Activated CD4-positive, alpha-beta T cell treated with anti-CD3 and anti-CD28 coated beads, Interleukin-2, amount 50 U/mL, for 1 hour (primary cell): ENCODE data around the gene SOS1.

Source experiments
- DNase-seq: peaks from one replicate; pipeline ENCODE4 v3.0.0-alpha.2; 2020

Gene SOS1

GRCh38 chr2:39020383-39020782 is 100.5 kb downstream of the SOS1 start:
- DNase-seq: no peak

DNA sequence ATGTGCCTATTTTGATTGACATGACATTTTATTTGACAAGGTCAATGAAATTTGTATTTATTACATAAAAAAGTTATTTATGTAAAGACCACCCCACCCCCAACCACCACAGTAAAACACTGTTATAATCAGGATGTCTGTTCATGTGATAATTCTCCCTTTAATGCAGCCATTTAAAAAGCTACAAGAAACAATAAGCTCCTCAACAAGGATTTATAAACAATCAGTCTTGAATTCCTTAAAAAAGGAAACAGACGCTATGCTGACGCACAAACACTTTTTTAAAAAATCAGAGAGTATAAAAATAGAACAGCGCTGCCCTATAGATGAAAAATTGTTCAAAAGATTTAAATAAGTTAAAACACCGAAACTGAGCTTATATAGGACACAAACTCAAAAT is 102.2 kb downstream of the SOS1 start:
- DNase-seq: no peak

GRCh38 chr2:39017334-39017733 is 103.5 kb downstream of the SOS1 start:
- no peak for DNase-seq

DNA sequence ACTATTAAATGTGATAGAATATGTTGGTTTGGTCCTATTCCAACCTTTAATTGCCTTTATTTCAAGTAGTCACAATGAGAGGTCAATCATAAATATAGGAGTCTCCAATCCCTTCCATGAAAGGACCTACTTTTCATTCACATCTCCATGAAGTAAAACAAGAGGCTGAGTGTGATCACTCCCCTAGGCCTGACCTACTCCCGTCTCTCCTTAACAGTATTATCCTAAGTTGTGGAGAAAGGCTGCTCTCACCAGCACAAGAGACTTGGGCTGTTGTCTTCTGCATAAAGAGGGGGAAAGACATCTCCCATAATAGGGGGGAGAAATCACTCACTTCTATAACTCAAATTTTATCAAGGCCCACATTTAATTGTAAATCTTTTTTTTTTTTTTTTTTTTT is 105.4 kb downstream of the SOS1 start:
- no peak for DNase-seq

GRCh38 chr2:39013871-39014270 is 107.0 kb downstream of the SOS1 start:
- no peak for DNase-seq

DNA sequence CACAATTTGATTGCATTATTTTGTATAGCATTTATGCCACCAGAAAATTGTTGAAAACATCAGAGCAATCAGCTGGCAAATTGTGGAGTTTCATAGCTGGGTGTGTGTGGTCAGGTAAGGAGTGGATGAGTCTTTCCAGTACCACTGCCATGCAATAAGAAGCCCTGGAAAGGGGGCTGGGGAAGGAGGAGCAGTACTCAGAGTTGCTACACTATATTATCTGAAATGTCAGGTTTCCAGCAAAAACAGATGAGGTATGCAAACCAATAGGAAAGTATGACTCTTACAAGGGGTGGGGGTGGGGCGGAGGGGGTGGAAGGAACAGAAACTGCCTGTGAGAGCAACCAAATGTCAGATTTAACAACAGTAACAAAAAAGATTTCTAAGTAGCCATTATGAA is 112.2 kb downstream of the SOS1 start:
- DNase-seq: no peak

DNA sequence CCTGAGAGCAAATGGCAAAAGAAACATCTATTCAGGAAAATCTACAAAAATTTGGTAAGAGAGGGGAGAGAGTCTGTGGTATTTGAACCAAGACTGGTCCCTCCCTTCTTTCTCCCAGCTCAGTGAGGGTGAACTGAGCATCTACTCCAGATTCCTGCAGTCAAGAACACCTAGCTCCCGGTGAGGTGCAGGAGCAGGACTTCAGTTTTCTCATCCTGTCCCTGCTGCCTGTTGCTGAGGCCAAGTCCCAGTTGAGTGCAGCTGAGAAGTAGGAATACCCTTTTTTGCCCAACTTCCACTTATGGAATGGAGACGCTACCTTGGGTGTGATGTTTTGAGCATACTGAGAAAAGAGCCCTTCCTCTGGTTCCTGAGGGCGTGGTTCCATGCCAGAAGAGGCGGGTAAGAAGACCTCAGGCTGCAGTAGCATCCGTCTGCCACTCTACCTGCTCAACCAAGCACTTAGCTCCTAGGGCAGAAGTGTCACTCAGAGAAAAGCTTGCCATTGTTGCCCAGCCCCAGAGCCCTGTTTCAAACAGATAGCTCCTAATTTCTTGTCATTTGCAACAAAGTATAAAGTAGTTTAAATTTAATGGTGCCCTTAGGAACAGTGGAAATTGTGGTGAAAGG is 112.9 kb downstream of the SOS1 start:
- no peak for DNase-seq

DNA sequence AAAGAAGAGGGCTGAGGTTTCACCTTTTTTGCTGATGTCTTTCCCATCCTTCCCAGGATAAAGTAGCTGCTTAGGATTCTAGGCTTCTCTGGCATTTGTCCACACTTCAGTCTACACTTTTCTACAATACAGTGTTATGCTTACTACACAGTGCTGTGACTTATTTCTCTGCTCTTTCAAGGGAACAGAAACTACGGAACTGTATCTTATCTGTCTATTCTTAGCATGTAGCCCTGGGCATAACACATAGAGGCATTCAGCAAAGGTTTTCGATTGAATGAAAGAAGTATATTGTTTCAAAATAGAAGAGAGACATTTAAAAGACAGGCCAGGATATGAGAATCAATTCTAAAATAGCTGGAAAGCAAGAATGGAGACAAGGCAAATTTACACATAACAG is 120.3 kb downstream of the SOS1 start:
- no peak for DNase-seq

DNA sequence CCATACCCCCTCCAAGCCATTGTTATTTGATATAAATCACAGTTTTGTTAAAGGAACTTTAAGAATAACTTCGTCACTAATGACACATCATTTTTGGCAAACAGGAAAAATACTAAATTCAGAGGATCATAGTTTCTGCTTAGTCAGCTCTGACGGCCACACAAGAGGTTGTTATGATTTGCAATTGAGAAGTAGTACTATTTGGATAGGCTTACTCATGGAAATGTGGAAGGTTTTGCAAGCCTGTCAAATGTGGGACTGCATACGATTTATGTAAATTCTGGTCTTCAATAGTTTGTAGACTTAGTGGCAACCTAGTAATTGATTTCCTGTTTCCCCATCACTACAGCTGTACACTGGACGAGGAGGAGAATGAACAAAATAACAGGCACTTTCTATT is 123.1 kb downstream of the SOS1 start:
- no peak for DNase-seq

DNA sequence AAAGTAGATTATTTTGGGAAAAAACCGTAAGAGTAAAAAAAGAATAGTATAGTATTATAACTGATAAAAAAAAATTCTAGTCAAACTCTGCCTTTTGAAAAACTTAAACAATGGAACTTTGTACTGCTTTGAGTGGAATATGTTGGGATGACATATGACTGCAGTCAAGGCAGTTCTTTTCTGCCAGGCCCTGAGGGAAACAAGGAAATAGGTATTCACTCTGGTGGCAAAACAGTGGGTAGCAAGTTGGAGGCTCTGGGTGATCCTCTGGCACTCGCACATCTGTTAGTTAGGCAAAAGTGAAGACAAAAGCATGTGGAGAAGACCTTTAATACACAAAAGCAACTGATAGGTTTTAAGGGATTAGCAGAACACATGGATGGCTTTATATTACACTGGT is 129.0 kb downstream of the SOS1 start:
- no peak for DNase-seq

- DNase-seq: no peak
Measured at GRCh38 chr2:38988716-38989115, 132.1 kb downstream of the SOS1 start.

DNA sequence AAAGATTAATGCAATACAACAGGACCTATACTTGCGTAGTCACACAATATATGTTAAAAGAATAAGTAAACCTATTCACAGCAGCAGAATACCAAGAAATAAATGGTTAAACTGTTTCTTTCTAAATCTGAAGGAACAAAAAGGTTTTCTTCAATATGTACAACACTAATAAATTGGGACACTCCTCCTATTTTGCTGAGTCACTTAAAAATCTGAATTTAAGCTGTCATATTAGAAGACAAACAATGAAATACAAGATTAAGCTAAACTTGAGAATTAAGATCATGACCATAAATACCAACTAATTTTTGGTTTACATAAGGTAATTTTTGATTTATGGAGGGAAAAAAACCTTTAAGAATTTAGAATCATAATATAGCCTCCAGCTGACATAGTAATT is 138.4 kb downstream of the SOS1 start:
- DNase-seq: no peak

- DNase-seq: no peak
Measured at GRCh38 chr2:38981670-38982357, 139.0 kb downstream of the SOS1 start.

DNA sequence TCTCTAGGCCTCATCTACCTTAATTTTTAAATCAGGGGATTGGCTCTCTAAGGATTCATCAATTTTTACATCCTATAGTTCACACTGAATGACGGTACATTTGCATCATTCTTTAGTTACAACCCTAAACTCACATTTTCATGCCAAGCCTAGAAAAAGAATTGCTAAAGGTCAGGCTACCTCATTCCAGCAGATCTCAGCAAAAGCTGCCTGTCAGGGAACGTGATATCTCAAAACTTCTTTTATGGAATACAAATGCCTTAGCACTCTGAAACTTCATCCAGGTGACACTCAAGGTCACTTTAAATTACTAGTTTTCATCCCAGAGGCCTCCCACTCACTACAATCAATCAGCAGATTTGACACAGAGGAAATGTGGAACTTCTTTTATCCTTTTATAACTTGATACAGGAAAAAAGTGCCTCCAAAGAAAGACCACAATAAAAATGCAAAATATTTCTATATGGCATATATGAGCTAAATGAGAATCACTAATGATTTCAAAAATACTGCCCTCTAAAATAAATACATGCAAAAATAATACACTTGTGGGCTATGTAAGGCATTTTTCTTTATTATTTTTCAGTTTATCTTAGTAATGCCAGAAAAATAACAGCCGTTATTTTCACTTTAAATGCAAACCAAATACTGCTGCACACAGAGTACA is 139.7 kb downstream of the SOS1 start:
- no peak for DNase-seq

DNA sequence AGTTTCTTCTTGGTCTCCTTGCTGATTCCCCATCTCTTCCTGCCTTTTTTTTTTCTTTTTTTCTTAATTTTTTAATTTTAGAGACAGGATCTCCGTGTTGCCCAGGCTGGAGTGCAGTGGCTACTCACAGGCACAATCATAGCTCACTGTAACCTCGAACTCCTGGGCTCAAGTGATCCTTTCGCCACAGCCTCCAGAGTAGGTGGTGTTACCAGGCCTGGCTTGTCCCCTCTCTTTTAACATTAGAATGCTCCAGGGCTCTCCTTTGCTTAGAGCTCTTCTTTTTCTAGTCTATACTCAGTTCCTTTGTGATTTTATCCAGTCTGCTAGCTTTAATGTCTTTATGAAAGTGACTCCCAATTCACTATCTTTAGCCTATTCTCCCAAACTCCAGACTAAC is 141.9 kb downstream of the SOS1 start:
- no peak for DNase-seq

- DNase-seq: no peak
Measured at GRCh38 chr2:38978296-38978903, 142.5 kb downstream of the SOS1 start.

DNA sequence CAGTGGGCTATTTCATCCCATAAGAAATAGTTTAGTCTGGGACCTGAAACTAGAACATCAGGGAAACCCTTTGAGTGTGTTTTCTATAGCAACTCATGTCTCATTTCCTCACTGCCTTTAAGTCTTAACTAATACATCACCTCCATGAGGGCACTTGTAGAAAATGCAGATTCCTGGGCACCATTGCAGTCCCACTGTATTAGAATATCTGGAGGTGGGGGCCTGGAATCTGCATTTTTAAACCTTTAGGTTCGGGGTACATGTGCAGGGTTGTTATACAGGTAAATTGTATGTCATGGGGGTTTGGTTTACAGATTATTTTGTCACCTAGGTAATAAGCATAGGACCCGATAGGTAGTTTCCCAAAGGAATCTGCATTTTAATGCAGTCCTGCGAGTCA is 143.8 kb downstream of the SOS1 start:
- no peak for DNase-seq

GRCh38 chr2:38975042-38975441 is 145.8 kb downstream of the SOS1 start:
- DNase-seq: no peak

GRCh38 chr2:38973266-38973665 is 147.6 kb downstream of the SOS1 start:
- no peak for DNase-seq

- DNase-seq: no peak
Measured at GRCh38 chr2:38971377-38971776, 149.5 kb downstream of the SOS1 start.

- no peak for DNase-seq
Measured at GRCh38 chr2:38968021-38968420, 152.8 kb downstream of the SOS1 start.

DNA sequence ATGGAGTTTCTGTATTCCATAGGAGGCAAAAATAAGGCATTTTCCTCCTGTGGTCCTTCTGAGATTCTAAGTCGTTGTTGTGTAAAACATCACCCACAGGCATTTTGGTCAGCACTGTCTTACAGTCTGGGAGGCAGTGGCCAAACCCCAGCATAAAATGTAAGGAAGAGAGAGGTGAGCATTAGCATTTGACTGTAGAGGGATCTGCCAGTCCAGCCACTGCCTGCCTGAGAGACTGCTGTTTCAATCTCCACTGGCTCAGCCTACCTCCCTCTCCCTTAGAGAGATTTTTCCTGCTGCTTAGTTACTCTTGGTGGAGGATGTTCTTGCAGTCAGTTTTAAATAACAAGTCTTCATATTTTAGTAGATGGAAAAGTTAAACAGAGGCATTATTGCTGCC is 154.2 kb downstream of the SOS1 start:
- DNase-seq: no peak

DNA sequence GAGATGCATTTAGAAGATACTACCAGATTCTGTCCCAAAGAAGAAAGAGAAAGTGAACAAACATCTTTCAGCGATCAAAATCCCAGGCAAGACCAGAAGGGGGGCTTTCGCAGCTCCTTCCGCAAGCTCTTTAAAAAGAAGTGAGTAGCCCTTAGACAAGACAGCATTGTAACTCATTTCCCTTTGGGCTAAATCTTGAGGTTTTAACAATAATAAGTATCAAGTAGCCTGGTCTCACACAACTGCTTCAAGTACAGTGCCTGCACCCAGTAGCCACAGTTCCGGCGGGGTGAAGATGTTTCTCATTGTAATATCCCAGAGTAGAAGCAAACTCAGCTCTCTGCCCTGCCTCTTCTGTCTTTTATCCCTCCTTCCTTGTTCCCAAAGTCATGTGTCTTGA is 154.8 kb downstream of the SOS1 start:
- no peak for DNase-seq
